HEK293 (cell line): ENCODE data around the gene FAM89A.

ENCODE experiments used
- ATF2 ChIP-seq: fragments of 450-650 bp; formaldehyde crosslinking; IDR thresholded peaks from 2 replicates; pipeline ENCODE4 v1.5.1; 2016; ENCODE audit warnings: missing biosample characterization, missing genetic modification characterization, low read depth
- BCL6B ChIP-seq: fragments of 450-650 bp; formaldehyde crosslinking; IDR thresholded peaks from 2 replicates; pipeline ENCODE4 v1.5.1; 2017; ENCODE audit warnings: missing biosample characterization, missing genetic modification characterization
- GFI1B ChIP-seq: fragments of 450-650 bp; formaldehyde crosslinking; IDR thresholded peaks from 2 replicates; pipeline ENCODE4 v1.5.1; 2016; ENCODE audit warnings: missing biosample characterization, missing genetic modification characterization
- GLIS1 ChIP-seq: fragments of 450-650 bp; formaldehyde crosslinking; IDR thresholded peaks from 2 replicates; pipeline ENCODE4 v1.5.1; 2016; ENCODE audit warnings: missing biosample characterization, missing genetic modification characterization
- GLIS2 ChIP-seq: fragments of 450-650 bp; formaldehyde crosslinking; IDR thresholded peaks from 2 replicates; pipeline ENCODE4 v1.5.1; 2016; ENCODE audit warnings: missing biosample characterization, missing genetic modification characterization
- HIC1 ChIP-seq: fragments of 450-650 bp; formaldehyde crosslinking; IDR thresholded peaks from 2 replicates; pipeline ENCODE4 v1.5.1; 2016; ENCODE audit warnings: missing biosample characterization, missing genetic modification characterization
- HOXC10 ChIP-seq: sonication (generic); formaldehyde crosslinking; IDR thresholded peaks from 2 replicates; pipeline ENCODE4 v1.8.1; 2023; ENCODE audit warnings: mild to moderate bottlenecking, missing genetic modification reagents
- HOXD13 ChIP-seq: sonication (generic); formaldehyde crosslinking; IDR thresholded peaks from 2 replicates; pipeline ENCODE4 v1.8.0; 2022; ENCODE audit warnings: missing genetic modification reagents, borderline replicate concordance
- PATZ1 ChIP-seq: fragments of 450-650 bp; formaldehyde crosslinking; IDR thresholded peaks from 2 replicates; pipeline ENCODE4 v1.5.1; 2016; ENCODE audit warnings: missing biosample characterization, missing genetic modification characterization
- PRDM4 ChIP-seq: fragments of 450-650 bp; formaldehyde crosslinking; IDR thresholded peaks from 2 replicates; pipeline ENCODE4 v1.5.1; 2017; ENCODE audit warnings: missing biosample characterization, missing genetic modification characterization
- REPIN1 ChIP-seq: fragments of 450-650 bp; formaldehyde crosslinking; IDR thresholded peaks from 2 replicates; pipeline ENCODE4 v1.5.1; 2017; ENCODE audit warnings: missing biosample characterization, missing genetic modification characterization, low read depth
- SETDB1 ChIP-seq: IDR thresholded peaks from one replicate; pipeline ENCODE4 v1.6.1; 2017; ENCODE audit warnings: mild to moderate bottlenecking, low read length, moderate library complexity, mixed read lengths; ENCODE audit not compliant: insufficient read length
- YY2 ChIP-seq: fragments of 450-650 bp; formaldehyde crosslinking; IDR thresholded peaks from 2 replicates; pipeline ENCODE4 v1.5.1; 2016; ENCODE audit warnings: missing biosample characterization, missing genetic modification characterization
- ZBTB26 ChIP-seq: fragments of 450-650 bp; formaldehyde crosslinking; optimal IDR thresholded peaks from 2 replicates; pipeline ENCODE3; 2016; ENCODE audit warnings: missing biosample characterization, mild to moderate bottlenecking, missing genetic modification characterization
- ZBTB8A ChIP-seq: fragments of 450-650 bp; formaldehyde crosslinking; IDR thresholded peaks from 2 replicates; pipeline ENCODE4 v1.5.1; 2016; ENCODE audit warnings: missing biosample characterization, missing genetic modification characterization
- ZNF10 ChIP-seq: fragments of 450-650 bp; formaldehyde crosslinking; IDR thresholded peaks from 2 replicates; pipeline ENCODE4 v1.5.1; 2017; ENCODE audit warnings: missing biosample characterization, missing genetic modification characterization
- ZNF133 ChIP-seq: fragments of 450-650 bp; formaldehyde crosslinking; IDR thresholded peaks from 2 replicates; pipeline ENCODE4 v1.5.1; 2016; ENCODE audit warnings: missing biosample characterization, missing genetic modification characterization
- ZNF157 ChIP-seq: fragments of 450-650 bp; formaldehyde crosslinking; IDR thresholded peaks from 2 replicates; pipeline ENCODE4 v1.5.1; 2016; ENCODE audit warnings: missing biosample characterization, missing genetic modification characterization
- ZNF211 ChIP-seq: fragments of 450-650 bp; formaldehyde crosslinking; IDR thresholded peaks from 2 replicates; pipeline ENCODE4 v1.5.1; 2016; ENCODE audit warnings: low read depth, missing biosample characterization, missing genetic modification characterization
- ZNF335 ChIP-seq: fragments of 450-650 bp; formaldehyde crosslinking; conservative IDR thresholded peaks from 2 replicates; pipeline ENCODE4 v1.5.1; 2016; ENCODE audit warnings: missing biosample characterization, missing genetic modification characterization
- ZNF37A ChIP-seq: fragments of 450-650 bp; IDR thresholded peaks from 2 replicates; pipeline ENCODE4 v1.5.1; 2018; ENCODE audit warnings: missing biosample characterization, missing genetic modification characterization
- ZNF394 ChIP-seq: fragments of 450-650 bp; formaldehyde crosslinking; IDR thresholded peaks from 2 replicates; pipeline ENCODE4 v1.5.1; 2016; ENCODE audit warnings: missing biosample characterization, missing genetic modification characterization, mild to moderate bottlenecking, moderate library complexity, borderline replicate concordance
- ZNF423 ChIP-seq: fragments of 450-650 bp; formaldehyde crosslinking; IDR thresholded peaks from 2 replicates; pipeline ENCODE4 v1.5.1; 2016; ENCODE audit warnings: missing biosample characterization, missing genetic modification characterization
- ZNF48 ChIP-seq: fragments of 450-650 bp; formaldehyde crosslinking; IDR thresholded peaks from 2 replicates; pipeline ENCODE4 v1.5.1; 2016; ENCODE audit warnings: missing biosample characterization, missing genetic modification characterization
- ZNF561 ChIP-seq: fragments of 450-650 bp; IDR thresholded peaks from 2 replicates; pipeline ENCODE4 v1.5.1; 2018; ENCODE audit warnings: missing biosample characterization, missing genetic modification characterization, borderline replicate concordance
- ZNF580 ChIP-seq: fragments of 450-650 bp; formaldehyde crosslinking; IDR thresholded peaks from 2 replicates; pipeline ENCODE4 v1.5.1; 2016; ENCODE audit warnings: missing biosample characterization, missing genetic modification characterization
- ZNF624 ChIP-seq: fragments of 450-650 bp; formaldehyde crosslinking; IDR thresholded peaks from 2 replicates; pipeline ENCODE4 v1.5.1; 2017; ENCODE audit warnings: missing biosample characterization, missing genetic modification characterization
- ZNF785 ChIP-seq: fragments of 450-650 bp; formaldehyde crosslinking; IDR thresholded peaks from 2 replicates; pipeline ENCODE4 v1.5.1; 2016; ENCODE audit warnings: missing biosample characterization, missing genetic modification characterization
- ZSCAN23 ChIP-seq: fragments of 450-650 bp; formaldehyde crosslinking; IDR thresholded peaks from 2 replicates; pipeline ENCODE4 v1.5.1; 2016; ENCODE audit warnings: missing biosample characterization, missing genetic modification characterization

Gene FAM89A

GRCh38 chr1:231039161-231040018, 664 bp downstream of the FAM89A start (continued):
- peak; percentile 98 for TF ChIP-seq ZBTB26 (tag by site-specific recombination)
- TF ChIP-seq ZNF10 (tag by site-specific recombination) = no peak
- TF ChIP-seq GFI1B = no peak
- TF ChIP-seq ZBTB8A (tag by site-specific recombination) = peak; percentile 96
- TF ChIP-seq GLIS1 (tag by site-specific recombination) = no peak; the same call in none of the 2 replicates
- TF ChIP-seq ATF2 (tag by site-specific recombination) = no peak
- no peak for TF ChIP-seq ZNF624 (tag by site-specific recombination)
- no peak for TF ChIP-seq HOXC10
- no peak for TF ChIP-seq ZNF785
- no peak for TF ChIP-seq SETDB1
- TF ChIP-seq HOXD13 (CRISPR knock-in tag) = no peak
- 0 out of 2 replicates have a peak, but pooled peaks have one; percentile 18 for TF ChIP-seq ZNF423
- no peak for TF ChIP-seq ZNF211 (tag by site-specific recombination)
- no peak for TF ChIP-seq YY2 (tag by site-specific recombination)
- peak; percentile 97 for TF ChIP-seq ZNF335 (tag by site-specific recombination)
- TF ChIP-seq ZNF48 (tag by site-specific recombination) = no peak
- no peak; the same call in 1 of the 2 replicates for TF ChIP-seq ZSCAN23 (tag by site-specific recombination)
- TF ChIP-seq ZNF37A (tag by site-specific recombination) = no peak
- TF ChIP-seq PATZ1 = peak; percentile 95
- no peak for TF ChIP-seq ZNF580
- 0 out of 2 replicates have a peak, but pooled peaks have one; percentile 14 for TF ChIP-seq REPIN1 (tag by site-specific recombination)
- TF ChIP-seq ZNF561 (tag by site-specific recombination) = peak; percentile 74; the same call in 1 of the 2 replicates
- TF ChIP-seq GLIS2 = peak; percentile 93
- TF ChIP-seq PRDM4 = no peak
- TF ChIP-seq ZNF394 (tag by site-specific recombination) = peak; percentile 40
- TF ChIP-seq ZNF133 = no peak
- TF ChIP-seq BCL6B (tag by site-specific recombination) = 0 out of 2 replicates have a peak, but pooled peaks have one; percentile 5
- TF ChIP-seq HIC1 (tag by site-specific recombination) = 0 out of 2 replicates have a peak, but pooled peaks have one; percentile 29
- no peak for TF ChIP-seq ZNF157 (tag by site-specific recombination)
